ENCODE results near the gene NKD1.

Gene NKD1

GRCh38 chr16:50568187-50568815 is 20.1 kb downstream of the NKD1 start:
- no peaks in the 10 kb centered on the region for H3K9me3 ChIP-seq (ENCODE audit: control insufficient read depth, insufficient read depth, low read length)
- no peak overlapping the region for H3K4me3 ChIP-seq (ENCODE audit: low read depth, low read length)
- H3K9ac ChIP-seq (ENCODE audit: low read depth, low read length) = no peak overlapping the region
- H3K4me1 ChIP-seq (ENCODE audit: control insufficient read depth, insufficient read depth, low read length) = peaks cover 2% of the 10 kb centered on the region
- H3K36me3 ChIP-seq (ENCODE audit: control insufficient read depth, insufficient read depth, low read length) = no peaks in the 10 kb centered on the region
- no peaks in the 10 kb centered on the region for H3K27me3 ChIP-seq (ENCODE audit: control insufficient read depth, insufficient read depth, low read length)

- no peak overlapping the region for H3K4me3 ChIP-seq (ENCODE audit: low read depth, low read length)
- H3K9ac ChIP-seq (ENCODE audit: low read depth, low read length) = no peak overlapping the region
- no peaks in the 10 kb centered on the region for H3K9me3 ChIP-seq (ENCODE audit: control insufficient read depth, insufficient read depth, low read length)
- H3K27me3 ChIP-seq (ENCODE audit: control insufficient read depth, insufficient read depth, low read length) = no peaks in the 10 kb centered on the region
- H3K4me1 ChIP-seq (ENCODE audit: control insufficient read depth, insufficient read depth, low read length) = peaks cover 2% of the 10 kb centered on the region
- H3K36me3 ChIP-seq (ENCODE audit: control insufficient read depth, insufficient read depth, low read length) = no peaks in the 10 kb centered on the region
These were observed 22.2 kb downstream of the NKD1 start for GRCh38 chr16:50570354-50570753.

GRCh38 chr16:50570808-50571598 is 22.8 kb downstream of the NKD1 start:
- Histone ChIP-seq H3K36me3 (ENCODE audit: control insufficient read depth, insufficient read depth, low read length) (no peaks in the 10 kb centered on the region), H3K27me3 (ENCODE audit: control insufficient read depth, insufficient read depth, low read length) (no peaks in the 10 kb centered on the region), H3K4me1 (ENCODE audit: control insufficient read depth, insufficient read depth, low read length) (peaks cover 2% of the 10 kb centered on the region), H3K9me3 (ENCODE audit: control insufficient read depth, insufficient read depth, low read length) (no peaks in the 10 kb centered on the region), H3K9ac (ENCODE audit: low read depth, low read length) (no peak overlapping the region), H3K4me3 (ENCODE audit: low read depth, low read length) (no peak overlapping the region)

DNA sequence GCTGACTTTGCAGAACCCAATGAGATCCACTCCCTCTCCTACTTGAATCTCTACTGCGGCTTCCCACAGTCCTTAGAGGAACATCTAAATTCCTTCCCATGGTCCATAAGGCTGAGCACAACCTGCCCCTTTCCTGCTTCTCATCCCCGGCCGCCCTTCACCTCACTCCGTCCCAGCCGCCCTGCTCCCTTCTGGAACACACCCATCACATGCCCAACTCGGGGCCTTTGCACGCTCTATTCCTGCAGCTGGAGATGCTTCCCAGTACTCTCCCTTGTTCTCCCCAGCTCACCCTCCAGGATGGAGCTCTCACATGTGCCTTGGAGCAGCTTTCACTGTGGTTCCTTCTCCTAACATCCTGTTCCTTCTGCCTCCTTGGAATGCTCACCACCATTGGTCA is 23.6 kb downstream of the NKD1 start:
- H3K9ac ChIP-seq (ENCODE audit: low read depth, low read length) = no peak overlapping the region
- H3K9me3 ChIP-seq (ENCODE audit: control insufficient read depth, insufficient read depth, low read length) = no peaks in the 10 kb centered on the region
- no peaks in the 10 kb centered on the region for H3K27me3 ChIP-seq (ENCODE audit: control insufficient read depth, insufficient read depth, low read length)
- no peaks in the 10 kb centered on the region for H3K36me3 ChIP-seq (ENCODE audit: control insufficient read depth, insufficient read depth, low read length)
- peaks cover 2% of the 10 kb centered on the region for H3K4me1 ChIP-seq (ENCODE audit: control insufficient read depth, insufficient read depth, low read length)
- H3K4me3 ChIP-seq (ENCODE audit: low read depth, low read length) = no peak overlapping the region

DNA sequence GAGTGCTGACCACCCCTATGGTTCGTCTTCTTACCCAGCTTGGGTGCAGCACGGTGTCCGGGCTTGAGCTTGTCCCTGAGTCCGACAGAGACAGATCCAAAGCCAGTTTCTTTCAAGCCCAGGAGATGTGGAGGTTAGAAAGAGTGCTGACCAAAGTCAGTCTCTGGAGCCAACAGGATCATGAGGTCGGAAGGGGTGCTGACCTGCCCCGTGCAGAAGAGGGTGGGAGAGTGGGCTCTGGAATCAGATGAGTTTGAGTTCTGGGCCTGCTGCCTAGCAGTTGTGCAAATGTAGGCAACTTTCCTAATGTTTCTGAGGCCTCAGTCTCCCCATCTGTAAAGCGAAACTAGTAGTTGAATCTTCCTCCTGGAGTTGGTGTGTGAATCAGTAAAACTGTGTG is 24.5 kb downstream of the NKD1 start:
- Histone ChIP-seq H3K4me3 (ENCODE audit: low read depth, low read length) (no peak overlapping the region), H3K9ac (ENCODE audit: low read depth, low read length) (no peak overlapping the region), H3K36me3 (ENCODE audit: control insufficient read depth, insufficient read depth, low read length) (no peaks in the 10 kb centered on the region), H3K9me3 (ENCODE audit: control insufficient read depth, insufficient read depth, low read length) (no peaks in the 10 kb centered on the region), H3K4me1 (ENCODE audit: control insufficient read depth, insufficient read depth, low read length) (peaks cover 2% of the 10 kb centered on the region), H3K27me3 (ENCODE audit: control insufficient read depth, insufficient read depth, low read length) (no peaks in the 10 kb centered on the region)

DNA sequence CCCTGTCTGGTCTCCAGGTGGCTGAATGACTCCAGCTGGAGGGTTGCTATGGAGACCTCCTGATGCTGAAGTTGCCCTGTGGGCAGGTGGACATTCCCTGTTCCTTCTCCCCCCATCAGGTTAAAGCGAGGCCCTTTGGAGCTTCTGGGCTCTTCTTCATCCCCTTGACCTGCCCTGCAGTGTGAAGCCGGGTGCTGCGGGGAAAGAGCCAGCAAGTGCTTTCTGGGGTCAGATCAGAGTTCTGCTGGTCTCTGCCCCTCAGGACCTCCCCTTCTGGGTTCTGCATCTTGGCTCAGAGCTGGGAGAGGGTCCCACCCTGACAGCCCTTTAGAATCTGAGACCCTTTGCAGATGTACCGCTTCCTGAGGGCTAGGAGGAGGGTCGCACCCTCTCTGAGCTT is 25.1 kb downstream of the NKD1 start:
- no peaks in the 10 kb centered on the region for H3K27me3 ChIP-seq (ENCODE audit: control insufficient read depth, insufficient read depth, low read length)
- no peak overlapping the region for H3K9ac ChIP-seq (ENCODE audit: low read depth, low read length)
- no peaks in the 10 kb centered on the region for H3K36me3 ChIP-seq (ENCODE audit: control insufficient read depth, insufficient read depth, low read length)
- no peak overlapping the region for H3K4me3 ChIP-seq (ENCODE audit: low read depth, low read length)
- peaks cover 1% of the 10 kb centered on the region for H3K4me1 ChIP-seq (ENCODE audit: control insufficient read depth, insufficient read depth, low read length)
- no peaks in the 10 kb centered on the region for H3K9me3 ChIP-seq (ENCODE audit: control insufficient read depth, insufficient read depth, low read length)

DNA sequence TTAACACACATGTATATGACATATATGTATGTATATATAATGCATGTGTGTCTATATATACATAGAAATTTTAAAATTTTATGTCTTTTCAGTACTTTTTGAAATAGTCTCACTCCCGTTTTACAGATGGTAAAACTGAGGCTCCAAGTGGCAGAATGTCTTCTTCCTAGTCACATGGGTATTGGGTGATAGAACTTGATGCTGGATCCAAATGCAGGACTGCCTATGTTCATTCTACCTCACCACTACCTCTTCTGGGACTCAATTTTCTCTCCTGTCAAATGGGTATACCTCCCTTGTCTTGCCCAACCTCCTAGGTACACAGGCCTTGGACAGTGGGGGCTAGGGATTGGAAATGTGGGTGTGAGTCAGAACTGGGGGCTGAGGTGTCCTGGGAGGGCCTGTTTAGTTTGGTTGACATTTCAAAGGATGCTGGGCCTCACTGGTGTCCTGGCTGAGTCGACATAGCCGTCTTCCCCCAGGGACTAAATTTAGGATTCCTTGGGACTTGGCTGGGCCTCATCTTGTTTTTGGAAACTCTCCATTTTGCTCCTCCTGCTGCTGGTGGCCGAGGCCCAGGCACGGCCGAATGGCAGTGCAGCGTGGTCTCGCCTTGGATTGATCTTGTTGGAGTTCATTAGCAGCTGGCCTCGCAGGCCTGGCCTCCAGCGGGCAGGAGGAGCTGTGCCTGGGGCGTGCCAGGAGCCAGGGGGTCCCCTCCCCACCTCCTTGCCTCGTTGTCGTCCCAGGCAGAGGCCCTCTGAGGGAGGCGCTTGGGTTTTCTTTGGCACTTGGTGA is 25.9 kb downstream of the NKD1 start:
- no peak overlapping the region for H3K4me3 ChIP-seq (ENCODE audit: low read depth, low read length)
- H3K36me3 ChIP-seq (ENCODE audit: control insufficient read depth, insufficient read depth, low read length) = no peaks in the 10 kb centered on the region
- no peaks in the 10 kb centered on the region for H3K9me3 ChIP-seq (ENCODE audit: control insufficient read depth, insufficient read depth, low read length)
- no peak overlapping the region for H3K9ac ChIP-seq (ENCODE audit: low read depth, low read length)
- H3K4me1 ChIP-seq (ENCODE audit: control insufficient read depth, insufficient read depth, low read length) = no peaks in the 10 kb centered on the region
- H3K27me3 ChIP-seq (ENCODE audit: control insufficient read depth, insufficient read depth, low read length) = no peaks in the 10 kb centered on the region

DNA sequence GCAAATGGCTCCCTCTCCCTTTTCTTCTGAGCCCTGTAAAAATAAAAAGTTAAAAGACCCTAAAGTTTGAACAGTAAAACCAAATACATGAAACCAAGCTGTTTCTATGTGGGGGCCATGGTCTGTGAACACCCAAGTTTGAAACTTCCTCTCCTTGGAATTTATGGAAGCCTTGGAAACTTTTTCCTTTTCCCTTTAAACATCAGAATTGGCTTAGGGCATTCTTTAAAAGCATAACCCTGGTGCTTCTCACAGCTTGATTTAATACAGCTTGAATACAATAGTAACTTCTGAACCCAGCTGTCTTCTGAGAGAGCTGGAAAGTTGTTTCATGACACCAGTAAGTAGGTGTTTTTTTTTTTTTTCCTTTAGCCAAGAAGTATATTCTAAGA is 26.5 kb downstream of the NKD1 start:
- H3K9me3 ChIP-seq (ENCODE audit: control insufficient read depth, insufficient read depth, low read length) = no peaks in the 10 kb centered on the region
- no peaks in the 10 kb centered on the region for H3K36me3 ChIP-seq (ENCODE audit: control insufficient read depth, insufficient read depth, low read length)
- H3K27me3 ChIP-seq (ENCODE audit: control insufficient read depth, insufficient read depth, low read length) = no peaks in the 10 kb centered on the region
- no peak overlapping the region for H3K4me3 ChIP-seq (ENCODE audit: low read depth, low read length)
- H3K9ac ChIP-seq (ENCODE audit: low read depth, low read length) = no peak overlapping the region
- no peaks in the 10 kb centered on the region for H3K4me1 ChIP-seq (ENCODE audit: control insufficient read depth, insufficient read depth, low read length)

- Histone ChIP-seq H3K9me3 (ENCODE audit: control insufficient read depth, insufficient read depth, low read length) (no peaks in the 10 kb centered on the region), H3K36me3 (ENCODE audit: control insufficient read depth, insufficient read depth, low read length) (no peaks in the 10 kb centered on the region), H3K27me3 (ENCODE audit: control insufficient read depth, insufficient read depth, low read length) (no peaks in the 10 kb centered on the region), H3K4me3 (ENCODE audit: low read depth, low read length) (no peak overlapping the region), H3K4me1 (ENCODE audit: control insufficient read depth, insufficient read depth, low read length) (no peaks in the 10 kb centered on the region), H3K9ac (ENCODE audit: low read depth, low read length) (no peak overlapping the region)
These were observed 27.5 kb downstream of the NKD1 start for GRCh38 chr16:50575743-50576142.

DNA sequence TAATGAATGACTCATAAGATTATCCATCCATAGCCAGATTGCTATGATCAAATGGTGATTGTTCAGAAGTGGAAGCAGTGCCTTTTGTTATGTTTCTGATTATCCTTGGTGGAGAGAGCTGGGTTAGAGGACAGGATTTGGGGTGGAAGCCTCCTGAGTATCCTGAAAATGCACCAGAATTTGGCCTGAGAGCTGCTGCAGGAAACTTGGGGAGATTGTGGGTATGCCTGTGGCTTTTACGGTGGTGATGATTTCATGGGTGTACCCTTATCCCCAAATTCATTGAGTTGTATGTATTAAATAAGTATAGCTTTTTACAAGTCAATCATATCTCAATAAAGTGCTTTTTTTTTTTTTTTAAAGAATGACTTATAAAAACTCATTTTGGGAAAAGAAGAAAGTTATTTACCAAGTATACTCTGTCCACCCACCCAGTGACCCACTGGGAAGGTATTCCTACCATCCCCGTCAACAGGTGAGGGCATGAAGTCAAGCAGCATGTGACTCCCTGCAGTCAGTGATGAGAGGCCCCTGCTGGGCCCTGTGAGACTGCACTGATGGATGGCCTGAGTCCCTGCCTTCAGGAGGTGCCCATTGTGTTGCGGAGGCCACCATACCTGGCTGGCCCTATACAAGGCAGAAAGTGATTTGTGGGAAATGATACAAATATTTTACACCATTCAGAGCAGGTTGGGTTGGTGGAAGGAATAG is 28.4 kb downstream of the NKD1 start:
- no peak overlapping the region for H3K4me3 ChIP-seq (ENCODE audit: low read depth, low read length)
- H3K9me3 ChIP-seq (ENCODE audit: control insufficient read depth, insufficient read depth, low read length) = no peaks in the 10 kb centered on the region
- H3K4me1 ChIP-seq (ENCODE audit: control insufficient read depth, insufficient read depth, low read length) = peaks cover 4% of the 10 kb centered on the region
- no peak overlapping the region for H3K9ac ChIP-seq (ENCODE audit: low read depth, low read length)
- no peaks in the 10 kb centered on the region for H3K36me3 ChIP-seq (ENCODE audit: control insufficient read depth, insufficient read depth, low read length)
- H3K27me3 ChIP-seq (ENCODE audit: control insufficient read depth, insufficient read depth, low read length) = no peaks in the 10 kb centered on the region

DNA sequence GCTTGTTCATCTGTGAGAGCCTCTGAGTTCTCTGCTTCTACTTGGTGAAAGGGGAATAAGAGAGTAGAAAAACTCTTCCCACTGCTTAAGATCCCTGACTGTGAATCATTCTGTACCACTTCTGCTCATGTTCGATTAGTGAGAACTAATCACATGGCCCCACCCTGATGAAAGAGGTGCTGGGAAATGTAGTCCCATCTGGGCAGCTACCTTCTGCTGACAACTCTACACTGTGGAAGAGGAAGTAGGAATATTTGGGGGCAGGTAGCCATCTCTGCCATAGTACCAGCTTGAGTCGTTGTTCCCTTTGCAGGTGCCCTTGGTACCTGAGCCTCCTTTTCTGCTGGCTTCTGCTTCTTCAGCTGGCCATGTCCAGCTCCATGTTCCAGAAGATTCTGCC is 29.9 kb downstream of the NKD1 start:
- Histone ChIP-seq H3K36me3 (ENCODE audit: control insufficient read depth, insufficient read depth, low read length) (no peaks in the 10 kb centered on the region), H3K9ac (ENCODE audit: low read depth, low read length) (no peak overlapping the region), H3K4me3 (ENCODE audit: low read depth, low read length) (no peak overlapping the region), H3K27me3 (ENCODE audit: control insufficient read depth, insufficient read depth, low read length) (no peaks in the 10 kb centered on the region), H3K4me1 (ENCODE audit: control insufficient read depth, insufficient read depth, low read length) (peaks cover 4% of the 10 kb centered on the region), H3K9me3 (ENCODE audit: control insufficient read depth, insufficient read depth, low read length) (no peaks in the 10 kb centered on the region)
